HG03432 (cell line): ENCODE results near the gene EBP.
"Not testable (repeated sequence)": the region's sequence is repeated elsewhere in the genome, so short reads cannot be mapped to it uniquely, and the experiment has no call there.

Source experiments
- ATAC-seq: cut with Tn5 transposase; IDR thresholded peaks from one replicate; pipeline ENCODE4 v1.9.1; 2021; ENCODE audit warnings: mild to moderate bottlenecking, moderate library complexity; ENCODE audit not compliant: unreplicated experiment

Gene EBP

GRCh38 chrX:48520976-48521352, 644 bp upstream of the EBP start:
- no peak for ATAC-seq

GRCh38 chrX:48522291-48522690, 683 bp downstream of the EBP start:
- ATAC-seq, result no peak

- no peak for ATAC-seq
These were observed 2.1 kb downstream of the EBP start for GRCh38 chrX:48523682-48524081.

GRCh38 chrX:48525853-48526252, 4.2 kb downstream of the EBP start:
- ATAC-seq, result not testable (repeated sequence)

GRCh38 chrX:48530736-48531135, 9.1 kb downstream of the EBP start:
- ATAC-seq, result no peak

DNA sequence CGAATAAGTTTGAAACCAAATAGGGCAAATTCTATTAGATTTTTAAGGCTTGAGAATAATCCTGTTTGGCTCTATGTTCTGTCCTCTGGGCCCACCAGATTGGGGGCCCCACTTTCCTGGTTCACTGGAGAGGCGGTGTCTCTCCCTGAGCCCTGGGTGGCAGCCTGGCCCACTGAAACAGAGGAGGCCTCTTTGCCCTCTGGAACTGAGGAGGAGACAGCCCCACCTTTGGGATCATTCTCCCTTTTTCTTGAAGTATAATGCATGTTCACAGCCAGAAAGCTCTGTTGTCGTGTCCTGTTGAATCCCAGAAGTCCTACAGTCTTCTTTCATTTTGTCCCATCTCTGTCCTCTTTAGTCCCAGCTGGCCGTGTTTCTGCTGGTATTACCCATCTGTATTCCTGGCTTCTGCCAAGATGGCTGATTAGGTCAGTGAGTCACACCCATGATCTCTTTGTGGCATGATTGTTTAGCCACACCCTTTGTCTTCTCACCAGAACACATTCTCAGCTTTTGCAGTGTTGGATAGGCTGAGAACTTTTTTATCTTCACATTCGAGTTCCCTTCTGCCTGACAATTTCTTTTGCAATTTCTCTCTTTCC, 9.9 kb downstream of the EBP start:
- ATAC-seq, result no peak

- no peak for ATAC-seq
These were observed 10.6 kb downstream of the EBP start for GRCh38 chrX:48532161-48532560.

- ATAC-seq, result no peak
These were observed 11.6 kb downstream of the EBP start for GRCh38 chrX:48533165-48533564.

- no peak for ATAC-seq
These were observed 17.2 kb downstream of the EBP start for GRCh38 chrX:48538641-48539344.

DNA sequence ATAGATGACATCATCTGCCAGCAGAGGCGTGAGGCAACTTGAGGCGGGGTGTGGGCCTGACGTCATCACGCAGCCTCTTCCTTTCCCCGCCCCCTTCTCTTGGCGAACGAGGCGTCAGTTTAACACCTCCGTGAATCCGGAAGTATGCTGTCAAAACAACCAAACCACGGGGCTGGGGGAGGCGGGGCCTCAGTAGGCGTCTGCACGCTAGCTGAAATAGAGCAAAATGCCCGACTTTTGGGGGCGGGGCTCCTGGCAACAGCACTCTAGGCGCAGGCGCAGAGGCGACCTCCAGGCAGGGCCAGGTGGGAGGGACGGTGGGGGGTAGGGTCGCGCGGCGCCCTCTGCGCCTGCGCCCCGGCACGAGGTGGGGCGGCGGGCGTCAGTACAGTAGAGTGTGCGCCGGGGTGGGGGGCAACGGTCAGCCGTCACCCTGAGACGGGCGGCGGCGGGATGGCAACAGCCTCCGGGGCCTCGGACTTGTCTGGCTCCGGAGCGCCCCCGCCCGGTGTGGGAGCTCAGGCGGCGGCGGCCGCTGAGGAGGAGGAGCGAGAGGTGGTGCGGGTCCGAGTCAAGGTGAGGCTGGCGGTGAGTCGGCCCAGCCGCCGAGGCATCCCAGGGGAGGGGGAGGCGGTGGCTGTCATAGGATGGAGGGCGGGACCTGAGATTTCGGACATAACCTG, 17.9 kb downstream of the EBP start, which contains the start of gene TBC1D25:
Gene TBC1D25 (plus strand): TSS at position 370 of the 683 bp plus-strand sequence. CDS start 84 bp downstream, at position 454.
- ATAC-seq, result peak; percentile 85

DNA sequence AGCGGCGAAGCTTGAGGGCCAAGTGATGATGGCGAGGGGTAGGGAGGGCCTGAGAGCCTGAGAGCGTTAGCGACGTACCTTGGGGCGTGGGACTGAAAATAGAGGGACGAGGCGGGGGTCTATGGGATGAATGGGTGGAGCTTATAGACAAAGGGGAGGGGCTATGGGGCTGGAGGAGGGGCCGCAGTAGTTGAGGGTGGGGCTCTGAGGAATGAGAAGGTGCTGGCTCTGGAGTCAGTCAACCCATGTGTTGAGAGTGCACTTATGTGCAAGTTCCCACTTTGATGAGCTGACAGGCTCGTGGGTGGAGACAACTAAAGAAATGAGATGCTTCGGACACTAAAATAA, 18.4 kb downstream of the EBP start:
- peak; percentile 40 for ATAC-seq

- ATAC-seq, result no peak
These were observed 18.9 kb downstream of the EBP start for GRCh38 chrX:48540480-48540879.

GRCh38 chrX:48541140-48541814, 19.7 kb downstream of the EBP start:
- no peak for ATAC-seq

GRCh38 chrX:48548871-48549270, 27.3 kb downstream of the EBP start:
- ATAC-seq, result no peak

GRCh38 chrX:48555731-48556325, 34.2 kb downstream of the EBP start:
- not testable (repeated sequence) for ATAC-seq

GRCh38 chrX:48558271-48558670, 36.7 kb downstream of the EBP start:
- ATAC-seq, result no peak

DNA sequence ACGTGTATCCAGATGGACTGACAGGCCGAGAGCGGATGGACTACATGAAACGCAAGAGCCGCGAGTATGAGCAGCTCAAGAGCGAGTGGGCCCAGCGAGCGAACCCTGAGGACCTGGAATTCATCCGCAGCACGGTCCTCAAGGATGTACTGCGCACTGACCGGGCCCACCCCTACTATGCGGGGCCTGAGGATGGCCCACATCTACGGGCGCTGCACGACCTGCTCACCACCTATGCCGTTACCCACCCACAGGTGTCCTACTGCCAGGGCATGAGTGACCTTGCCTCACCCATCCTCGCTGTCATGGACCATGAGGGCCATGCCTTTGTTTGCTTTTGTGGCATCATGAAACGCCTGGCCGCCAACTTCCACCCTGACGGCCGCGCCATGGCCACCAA, 38.0 kb downstream of the EBP start:
- ATAC-seq, result no peak

DNA sequence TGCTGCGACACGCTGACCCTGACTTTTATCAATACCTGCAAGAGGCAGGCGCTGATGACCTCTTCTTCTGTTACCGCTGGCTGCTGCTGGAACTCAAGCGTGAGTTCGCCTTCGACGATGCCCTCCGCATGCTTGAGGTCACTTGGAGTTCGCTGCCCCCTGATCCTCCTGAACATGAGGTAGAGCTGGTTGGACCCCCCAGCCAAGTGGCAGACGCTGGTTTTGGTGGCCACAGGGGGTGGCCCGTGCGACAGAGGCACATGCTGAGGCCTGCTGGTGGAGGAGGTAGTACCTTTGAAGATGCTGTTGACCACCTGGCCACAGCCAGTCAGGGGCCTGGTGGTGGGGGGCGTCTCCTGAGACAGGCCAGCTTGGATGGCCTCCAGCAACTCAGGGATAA, 38.4 kb downstream of the EBP start:
- no peak for ATAC-seq

DNA sequence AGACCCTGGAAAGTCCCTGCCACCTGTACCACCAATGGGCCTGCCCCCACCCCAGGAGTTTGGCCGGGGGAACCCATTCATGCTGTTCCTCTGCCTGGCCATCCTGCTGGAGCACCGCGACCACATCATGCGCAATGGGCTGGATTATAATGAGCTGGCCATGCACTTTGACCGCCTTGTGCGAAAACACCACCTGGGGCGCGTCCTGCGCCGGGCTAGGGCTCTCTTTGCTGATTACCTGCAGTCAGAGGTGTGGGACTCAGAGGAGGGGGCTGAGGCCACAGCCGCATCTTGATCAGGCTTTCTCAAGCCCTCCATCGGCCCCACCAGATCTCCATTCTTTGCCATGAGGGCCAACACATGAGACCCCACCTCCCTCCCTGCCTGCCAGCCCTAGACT, 39.1 kb downstream of the EBP start:
- ATAC-seq, result no peak

- peak; percentile 42 for ATAC-seq
These were observed 48.4 kb downstream of the EBP start for GRCh38 chrX:48569958-48570357.

GRCh38 chrX:48573690-48574269, 52.2 kb downstream of the EBP start:
- ATAC-seq, result peak; percentile 3
